Superior temporal gyrus (tissue), 1 donor: Measurements from ENCODE around the gene DNAJC30.
A peak's percentile ranks its signal among the peaks of the same experiment; 100 is the strongest.
"Not testable (repeated sequence)": the region's sequence is repeated elsewhere in the genome, so short reads cannot be mapped to it uniquely, and the experiment has no call there.

Source experiments
- DNase-seq: peaks from one replicate; pipeline ENCODE4 v3.0.0-alpha.2; 2016; ENCODE audit errors: extremely low spot score

The DNAJC30 gene

GRCh38 chr7:73683056-73683787 is at the start of gene DNAJC30, which contains the start of gene BUD23:
TSS of gene DNAJC30 (minus strand) at chr7:73683453. CDS start at chr7:73683423, 30 bp downstream.
TSS of gene BUD23 (plus strand) at chr7:73683597. CDS start at chr7:73683626, 29 bp downstream.
- DNase-seq, result peak; percentile 92

- no peak for DNase-seq
Measured at GRCh38 chr7:73732397-73732796, 49.1 kb upstream of the DNAJC30 start.

GRCh38 chr7:73730485-73730884 is 47.2 kb upstream of the DNAJC30 start:
- DNase-seq, result no peak

- DNase-seq, result no peak
Measured at GRCh38 chr7:73728551-73728950, 45.3 kb upstream of the DNAJC30 start.

GRCh38 chr7:73727952-73728351 is 44.7 kb upstream of the DNAJC30 start:
- DNase-seq, result no peak

GRCh38 chr7:73726083-73726466 is 42.8 kb upstream of the DNAJC30 start:
- no peak for DNase-seq

- DNase-seq, result no peak
Measured at GRCh38 chr7:73723813-73724212, 40.6 kb upstream of the DNAJC30 start.

GRCh38 chr7:73722785-73723184 is 39.5 kb upstream of the DNAJC30 start:
- DNase-seq, result no peak

GRCh38 chr7:73722182-73722581 is 38.9 kb upstream of the DNAJC30 start:
- DNase-seq, result not testable (repeated sequence)

GRCh38 chr7:73721377-73721817 is 38.1 kb upstream of the DNAJC30 start:
- DNase-seq, result peak; percentile 70

- not testable (repeated sequence) for DNase-seq
Measured at GRCh38 chr7:73720443-73720842, 37.2 kb upstream of the DNAJC30 start.

- DNase-seq, result no peak
Measured at GRCh38 chr7:73719806-73720169, 36.5 kb upstream of the DNAJC30 start.

- DNase-seq, result peak; percentile 48
Measured at GRCh38 chr7:73718905-73719805, 35.9 kb upstream of the DNAJC30 start, which contains the start of gene STX1A. TSS of gene STX1A (minus strand) at chr7:73719669. CDS start at chr7:73719631, 38 bp downstream.

GRCh38 chr7:73718438-73718881 is 35.2 kb upstream of the DNAJC30 start:
- DNase-seq, result no peak

GRCh38 chr7:73717991-73718405 is 34.7 kb upstream of the DNAJC30 start:
- no peak for DNase-seq

- peak; percentile 37 for DNase-seq
Measured at GRCh38 chr7:73717025-73717807, 34.0 kb upstream of the DNAJC30 start.

GRCh38 chr7:73716318-73716890 is 33.2 kb upstream of the DNAJC30 start:
- no peak for DNase-seq

GRCh38 chr7:73715648-73716317 is 32.5 kb upstream of the DNAJC30 start:
- DNase-seq, result no peak

- DNase-seq, result not testable (repeated sequence)
Measured at GRCh38 chr7:73713319-73713718, 30.1 kb upstream of the DNAJC30 start.

- no peak for DNase-seq
Measured at GRCh38 chr7:73712773-73713172, 29.5 kb upstream of the DNAJC30 start.
